IMR-90 (cell line): ENCODE results near the gene ITSN2. TPM values are rescaled to one million over a fixed set of nuclear protein-coding genes. Genes with fewer than 3 reads are reported as not detected.

ENCODE experiments used
- ATAC-seq: fragments of 200-7000 bp; cut with Tn5 transposase; 2 replicates; pipeline ENCODE4 v1.9.1; 2020; ENCODE audit warnings: low read depth, mild to moderate bottlenecking, moderate library complexity
- BruUV-seq: library from RNA; stranded (reverse); fragments of 400-500 nt; replicated peaks from 2 replicates; lab custom pipeline; 2021; lab: Mats Ljungman, UMichigan
- CTCF ChIA-PET: fragments of 300-600 bp; formaldehyde crosslinking; extraction: SDS; loops from one replicate; lab custom pipeline; 2021; ENCODE audit warnings: antibody characterized with exemption; lab: Yijun Ruan, JAX
- POLR2A ChIA-PET: fragments of 300-600 bp; sonication (Branson Sonifier 250); formaldehyde crosslinking; loops from one replicate; lab custom pipeline; 2022; ENCODE audit warnings: antibody characterized with exemption; ENCODE audit not compliant: unreplicated experiment; lab: Charles Lee
- DNase-seq: peaks from one replicate; pipeline ENCODE4 v3.0.0; 2013
- H2AFZ ChIP-seq: replicated peaks from 2 replicates; pipeline ENCODE3; 2013; ENCODE audit warnings: low read length, mild to moderate bottlenecking; ENCODE audit not compliant: poor library complexity
- H2AK5ac ChIP-seq: 2 replicates; pipeline ENCODE4 v1.6.1; 2013; ENCODE audit warnings: low read depth, low read length, inconsistent platforms
- H2AK9ac ChIP-seq: replicated peaks from 2 replicates; pipeline ENCODE3; 2013; ENCODE audit warnings: mild to moderate bottlenecking, low read depth, low read length, moderate library complexity; ENCODE audit not compliant: poor library complexity
- H2BK120ac ChIP-seq: 2 replicates; pipeline ENCODE4 v1.6.1; 2013; ENCODE audit warnings: low read depth, low read length, inconsistent platforms
- H2BK15ac ChIP-seq: 3 replicates; pipeline ENCODE4 v1.6.1; 2013; ENCODE audit warnings: low read depth, low read length, inconsistent platforms
- H2BK20ac ChIP-seq: 2 replicates; pipeline ENCODE4 v1.6.1; 2013; ENCODE audit warnings: low read depth, mild to moderate bottlenecking, inconsistent platforms, low read length, moderate library complexity
- H2BK5ac ChIP-seq: 2 replicates; pipeline ENCODE4 v1.6.1; 2013; ENCODE audit warnings: mild to moderate bottlenecking, low read depth, low read length, inconsistent platforms; ENCODE audit not compliant: poor library complexity, severe bottlenecking
- H3K14ac ChIP-seq: replicated peaks from 2 replicates; pipeline ENCODE4 v1.6.1; 2013; ENCODE audit warnings: low read depth, low read length, inconsistent platforms
- H3K18ac ChIP-seq: 2 replicates; pipeline ENCODE4 v1.6.1; 2013; ENCODE audit warnings: low read depth, low read length, control low read depth
- H3K23ac ChIP-seq: 2 replicates; pipeline ENCODE4 v1.6.1; 2013; ENCODE audit warnings: low read depth, low read length, inconsistent platforms
- H3K27ac ChIP-seq: 2 replicates; pipeline ENCODE4 v1.5.1; 2013; ENCODE audit warnings: mild to moderate bottlenecking, control low read depth, low read length; ENCODE audit not compliant: insufficient read depth
- H3K27me3 ChIP-seq: 2 replicates; pipeline ENCODE4 v1.6.1; 2013; ENCODE audit warnings: low read length; ENCODE audit not compliant: control insufficient read depth, insufficient read depth
- H3K36me3 ChIP-seq: 2 replicates; pipeline ENCODE4 v1.6.1; 2013; ENCODE audit warnings: low read length, mixed read lengths; ENCODE audit not compliant: control insufficient read depth, insufficient read depth
- H3K4ac ChIP-seq: 2 replicates; pipeline ENCODE4 v1.6.1; 2013; ENCODE audit warnings: low read depth, low read length, inconsistent platforms
- H3K4me1 ChIP-seq: 2 replicates; pipeline ENCODE4 v1.6.1; 2013; ENCODE audit warnings: low read length, mixed read lengths; ENCODE audit not compliant: control insufficient read depth, insufficient read depth
- H3K4me2 ChIP-seq: 2 replicates; pipeline ENCODE4 v1.6.1; 2013; ENCODE audit warnings: low read depth, mild to moderate bottlenecking, control low read depth, low read length, moderate library complexity
- H3K4me3 ChIP-seq: 2 replicates; pipeline ENCODE4 v1.5.1; 2013; ENCODE audit warnings: low read depth, mild to moderate bottlenecking, control low read depth, low read length, moderate library complexity; ENCODE audit not compliant: insufficient read depth
- H3K56ac ChIP-seq: 2 replicates; pipeline ENCODE4 v1.6.1; 2013; ENCODE audit warnings: low read length, inconsistent platforms; ENCODE audit not compliant: insufficient read depth; ENCODE audit errors: extremely low read depth
- H3K79me1 ChIP-seq, 2 experiments: 2 replicates each; pipeline ENCODE4 v1.6.1; 2013; ENCODE audit warnings: low read length in 2 of 2, inconsistent platforms in 1 of 2, low read depth in 1 of 2
- H3K9ac ChIP-seq: 2 replicates; pipeline ENCODE4 v1.6.1; 2013; ENCODE audit warnings: low read depth, low read length, control low read depth
- H3K9me1 ChIP-seq: 2 replicates; pipeline ENCODE4 v1.6.1; 2013; ENCODE audit warnings: low read length, inconsistent platforms; ENCODE audit not compliant: insufficient read depth
- H3K9me3 ChIP-seq: 2 replicates; pipeline ENCODE4 v1.6.1; 2013; ENCODE audit warnings: low read length; ENCODE audit not compliant: control insufficient read depth, insufficient read depth
- H4K20me1 ChIP-seq: 2 replicates; pipeline ENCODE4 v1.6.1; 2013; ENCODE audit warnings: low read length, inconsistent platforms; ENCODE audit not compliant: insufficient read depth
- H4K5ac ChIP-seq: 2 replicates; pipeline ENCODE4 v1.6.1; 2013; ENCODE audit warnings: mild to moderate bottlenecking, low read depth, low read length, control low read depth
- H4K8ac ChIP-seq, 2 experiments: 2 replicates each; pipeline ENCODE4 v1.6.1; 2013; ENCODE audit warnings: low read depth in 2 of 2, low read length in 2 of 2, control low read depth in 1 of 2, inconsistent platforms in 1 of 2
- H4K91ac ChIP-seq: 2 replicates; pipeline ENCODE4 v1.6.1; 2013; ENCODE audit warnings: low read depth, low read length, inconsistent platforms; ENCODE audit not compliant: insufficient read depth
- BHLHE40 ChIP-seq: fragments of 150-350 bp; IDR thresholded peaks from 2 replicates; pipeline ENCODE4 v1.6.1; 2016; ENCODE audit warnings: mild to moderate bottlenecking, low read depth, low read length
- CEBPB ChIP-seq: IDR thresholded peaks from 2 replicates; pipeline ENCODE4 v1.6.1; 2012; ENCODE audit warnings: low read depth, low read length, improper control_type of control experiment
- ELK1 ChIP-seq: fragments of 150-350 bp; IDR thresholded peaks from 2 replicates; pipeline ENCODE4 v1.6.1; 2016; ENCODE audit warnings: low read depth, mild to moderate bottlenecking, low read length, moderate library complexity, borderline replicate concordance
- FOS ChIP-seq: fragments of 150-350 bp; IDR thresholded peaks from 2 replicates; pipeline ENCODE4 v1.6.1; 2016; ENCODE audit warnings: low read depth, low read length
- MAFK ChIP-seq: IDR thresholded peaks from 2 replicates; pipeline ENCODE4 v1.6.1; 2012; ENCODE audit warnings: low read depth, low read length, improper control_type of control experiment
- MXI1 ChIP-seq: IDR thresholded peaks from 2 replicates; pipeline ENCODE4 v1.6.1; 2012; ENCODE audit warnings: low read depth, mild to moderate bottlenecking, low read length, moderate library complexity, borderline replicate concordance
- NFE2L2 ChIP-seq: fragments of 150-350 bp; IDR thresholded peaks from 2 replicates; pipeline ENCODE4 v1.6.1; 2016; ENCODE audit warnings: low read depth, mild to moderate bottlenecking, low read length
- RAD21 ChIP-seq: IDR thresholded peaks from 2 replicates; pipeline ENCODE4 v1.6.1; 2012; ENCODE audit warnings: low read length, improper control_type of control experiment
- RCOR1 ChIP-seq: IDR thresholded peaks from 2 replicates; pipeline ENCODE4 v1.6.1; 2012; ENCODE audit warnings: mild to moderate bottlenecking, low read length, improper control_type of control experiment; ENCODE audit not compliant: insufficient replicate concordance
- USF2 ChIP-seq: fragments of 150-350 bp; IDR thresholded peaks from 2 replicates; pipeline ENCODE4 v1.6.1; 2017; ENCODE audit warnings: mild to moderate bottlenecking, antibody characterized with exemption, low read length, low read depth
- WGBS, 2 experiments: methylation state at CpG; one replicate each; pipeline versions ENCODE4 v1.1.5 to v1.1.7; 2013; ENCODE audit warnings: missing lambda C conversion rate in 2 of 2; ENCODE audit not compliant: insufficient read length in 1 of 2; ENCODE audit errors: extremely low coverage in 2 of 2; 5-methylcytosine and 5-hydroxymethylcytosine counted together
- dilution Hi-C: fragments of 300-500 bp; cut with HindIII; formaldehyde crosslinking; loops from one replicate; pipeline ENCODE4 v1.14.3; 2018; ENCODE audit warnings: low sequenced_read_pairs; ENCODE audit not compliant: unreplicated experiment
- in situ Hi-C: fragments of 300-500 bp; cut with MboI; formaldehyde crosslinking; loops from 3 replicates; pipeline ENCODE4 v1.14.3; 2019; ENCODE audit warnings: low sequenced_read_pairs, inconsistent platforms, mixed read lengths
- intact Hi-C: fragments of 100-400 bp; cut with micrococcal nuclease; formaldehyde crosslinking; loops from 2 replicates; pipeline ENCODE4 v1.10.0; 2022
- polyA plus RNA-seq, 3 experiments: library from polyadenylated mRNA; depleted of rRNA; stranded (reverse); fragments of >200 nt; gene quantifications; 2 replicates each; pipeline ENCODE4 v1.2.3, GENCODE V29; 2012; ENCODE audit warnings: low replicate concordance in 1 of 3
- total RNA-seq: library from RNA; depleted of rRNA; stranded (reverse); fragments of >200 nt; gene quantifications from 2 replicates; pipeline ENCODE4 v1.2.3, GENCODE V29; 2012

The ITSN2 gene
- total and polyA plus RNA-seq, 2 of the 4 experiments (the other 2 are of a cell fraction): 10.7 to 17.2 TPM

- TF ChIP-seq RAD21: no peak
These were observed 42.1 kb upstream of the ITSN2 start (continued) for GRCh38 chr2:24402242-24403097.

- ATAC-seq: no peak
- H3K9me3 ChIP-seq: peaks cover 3% of the 10 kb centered on the region; the same call in 1 of the 2 replicates
- H2AK9ac ChIP-seq: no peak overlapping the region
- H3K4me2 ChIP-seq: no peak overlapping the region
- H2BK5ac ChIP-seq: no peak overlapping the region
- intact Hi-C loops: no loop called here
- H4K91ac ChIP-seq: no peak overlapping the region
- no peaks in the 10 kb centered on the region for H4K20me1 ChIP-seq
- no TSS peak for BruUV-seq
- in situ Hi-C loops: loop anchor here (25.0 kb wide), 1 partner anchor 737 kb away; no protein-coding TSS in a partner anchor
- H3K14ac ChIP-seq: no peak overlapping the region
- H2AFZ ChIP-seq: no peak overlapping the region
- no peak for DNase-seq
- H3K18ac ChIP-seq: no peak overlapping the region
- ChIA-PET POLR2A (no interaction called here), CTCF (no interaction called here)
- no peak overlapping the region for H3K56ac ChIP-seq
- no peak overlapping the region for H3K9ac ChIP-seq
- H2BK20ac ChIP-seq: no peak overlapping the region
- no peak overlapping the region for H2BK120ac ChIP-seq
- H3K4me1 ChIP-seq: no peaks in the 10 kb centered on the region; the same call in 1 of the 2 replicates
- TF ChIP-seq CEBPB: no peak
- no peak for TF ChIP-seq BHLHE40
- TF ChIP-seq MAFK: no peak
- TF ChIP-seq RCOR1: no peak
- no peak for TF ChIP-seq FOS
- TF ChIP-seq ELK1: no peak
- no peak for TF ChIP-seq USF2
- no peak for TF ChIP-seq MXI1
- no peak for TF ChIP-seq NFE2L2
- TF ChIP-seq RAD21: no peak
- H3K79me1 ChIP-seq: no peaks in the 10 kb centered on the region
- H2BK15ac ChIP-seq: no peak overlapping the region
- dilution Hi-C loops: no loop called here
- H2AK5ac ChIP-seq: no peak overlapping the region
- no peak overlapping the region for H3K27ac ChIP-seq
- no peak overlapping the region for H4K8ac ChIP-seq
- WGBS, 2 experiments: 80% methylated on average over 2 of the region's 18 CpGs; no CpG with 5 or more reads in 1 of the 2 experiments
- no peak overlapping the region for H3K23ac ChIP-seq
- no peaks in the 10 kb centered on the region for H3K9me1 ChIP-seq
- no peak overlapping the region for H3K4ac ChIP-seq
- H4K5ac ChIP-seq: no peak overlapping the region
- H3K4me3 ChIP-seq: no peak overlapping the region
- H3K36me3 ChIP-seq: no peaks in the 10 kb centered on the region
- peaks cover 10% of the 10 kb centered on the region for H3K27me3 ChIP-seq
These were observed 40.0 kb upstream of the ITSN2 start for GRCh38 chr2:24400207-24400907.
